NB4 (cell line): ENCODE data around the gene HTT.

Source experiments
- CTCF ChIP-seq: IDR thresholded peaks from one replicate; pipeline ENCODE4 v1.5.1; 2012; ENCODE audit warnings: low read depth, low read length
- MYC ChIP-seq: IDR thresholded peaks from 2 replicates; pipeline ENCODE4 v1.6.1; 2011; ENCODE audit warnings: low read depth, low read length
- POLR2A ChIP-seq: IDR thresholded peaks from 2 replicates; pipeline ENCODE4 v1.6.1; 2011; ENCODE audit warnings: mild to moderate bottlenecking; ENCODE audit not compliant: insufficient read length; ENCODE audit errors: extremely low read depth

GRCh38 chr4:3160438-3160837 lies 86.0 kb downstream of the HTT start:
- TF ChIP-seq CTCF (no peak), POLR2A (no peak), MYC (no peak)
